Tibial nerve (tissue), 4 donors: ENCODE data around the gene GALNT18. TPM values are rescaled to one million over a fixed set of nuclear protein-coding genes. Genes with fewer than 3 reads are reported as not detected.

Source experiments
- DNase-seq, 2 donors: peaks; one replicate each; pipeline ENCODE4 v3.0.0-alpha.2; 2019; ENCODE audit warnings: low spot score in 2 of 2
- H3K27ac ChIP-seq, 4 donors: fragments of 200-600 bp; sonication (generic) in 3 of 4; one replicate each; pipeline ENCODE4 v1.5.1; 2017 to 2019; ENCODE audit warnings: mild to moderate bottlenecking in 1 of 4
- H3K27me3 ChIP-seq, 2 donors: fragments of 200-600 bp; sonication (generic) in 1 of 2; one replicate each; pipeline versions ENCODE4 v1.5.1 to v1.6.0; 2017 to 2019
- H3K36me3 ChIP-seq, 3 donors: fragments of 200-600 bp; sonication (generic); one replicate each; pipeline ENCODE4 v1.5.1; 2018 to 2019
- H3K4me1 ChIP-seq, 4 donors: fragments of 200-600 bp; sonication (generic) in 3 of 4; one replicate each; pipeline ENCODE4 v1.5.1; 2017 to 2019
- H3K4me3 ChIP-seq, 4 donors: fragments of 200-600 bp; sonication (generic) in 3 of 4; one replicate each; pipeline ENCODE4 v1.5.1; 2017 to 2019; ENCODE audit warnings: mild to moderate bottlenecking in 1 of 4, moderate library complexity in 1 of 4
- H3K9me3 ChIP-seq, 4 donors: fragments of 200-600 bp; sonication (generic) in 3 of 4; one replicate each; pipeline ENCODE4 v1.5.1; 2017 to 2019
- CTCF ChIP-seq, 5 experiments: fragments of 200-600 bp in 3 of 5; fragments of 450-650 bp in 2 of 5; sonication (generic) in 3 of 5; IDR thresholded peaks; one replicate each; pipeline ENCODE4 v1.5.1; 2016 to 2019; ENCODE audit warnings: antibody characterized with exemption in 5 of 5, mild to moderate bottlenecking in 3 of 5, moderate library complexity in 2 of 5
- EP300 ChIP-seq, 2 donors: sonication (generic); formaldehyde crosslinking; IDR thresholded peaks; one replicate each; pipeline ENCODE4 v1.6.1; 2017; ENCODE audit warnings: antibody characterized with exemption in 2 of 2, mild to moderate bottlenecking in 1 of 2
- POLR2A ChIP-seq, 2 donors: fragments of 450-650 bp; IDR thresholded peaks; one replicate each; pipeline ENCODE4 v1.6.1; 2017; ENCODE audit warnings: antibody characterized with exemption in 2 of 2, mild to moderate bottlenecking in 2 of 2, moderate library complexity in 2 of 2
- WGBS, 2 donors: methylation state at CpG; one replicate each; pipeline ENCODE4 v1.1.5; 2018; 5-methylcytosine and 5-hydroxymethylcytosine counted together
- total RNA-seq, 4 donors: library from RNA; depleted of rRNA; stranded (reverse); fragments of >200 nt; gene quantifications; one replicate each; pipeline ENCODE4 v1.1.0, GENCODE V29; 2016

Gene GALNT18
- total RNA-seq, 4 donors from 2014 or later: 11.3 to 32.4 (median 23.9) TPM

DNA sequence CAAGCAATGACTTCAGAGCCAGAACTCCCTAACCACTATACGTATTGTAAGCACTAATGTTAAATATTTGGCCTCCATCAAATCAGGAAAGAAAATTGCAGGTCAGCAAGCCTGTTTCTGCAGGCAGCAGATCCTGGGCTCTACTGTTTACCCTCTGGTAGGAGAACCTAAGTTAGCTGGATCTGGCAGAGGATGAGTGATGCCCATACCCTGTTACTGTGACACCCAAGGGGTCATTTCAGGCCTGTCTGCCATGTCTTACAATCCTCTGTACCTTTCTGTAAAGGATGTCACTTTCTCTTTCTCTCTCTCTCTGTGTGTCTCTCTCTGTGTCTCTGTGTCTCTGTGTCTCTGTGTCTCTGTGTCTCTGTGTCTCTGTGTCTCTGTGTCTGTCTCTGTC lies 375.6 kb downstream of the GALNT18 start:
- Histone ChIP-seq H3K27ac (no peak overlapping the region), H3K36me3 (no peaks in the 10 kb centered on the region), H3K9me3 (no peaks in the 10 kb centered on the region), H3K4me3 (no peak overlapping the region), H3K4me1 (peaks cover 0 to 27% (median 13%) of the 10 kb centered on the region in 4 donors), H3K27me3 (no peaks in the 10 kb centered on the region)
- TF ChIP-seq POLR2A (IDR thresholded peaks at IDR 0.05): no peak
- no peak for TF ChIP-seq EP300 (IDR thresholded peaks at IDR 0.05)
- TF ChIP-seq CTCF (IDR thresholded peaks at IDR 0.05): no peak
- no peak for DNase-seq
- 88 to 90% methylated on average over 1 of the region's 1 CpG for WGBS, 2 donors

DNA sequence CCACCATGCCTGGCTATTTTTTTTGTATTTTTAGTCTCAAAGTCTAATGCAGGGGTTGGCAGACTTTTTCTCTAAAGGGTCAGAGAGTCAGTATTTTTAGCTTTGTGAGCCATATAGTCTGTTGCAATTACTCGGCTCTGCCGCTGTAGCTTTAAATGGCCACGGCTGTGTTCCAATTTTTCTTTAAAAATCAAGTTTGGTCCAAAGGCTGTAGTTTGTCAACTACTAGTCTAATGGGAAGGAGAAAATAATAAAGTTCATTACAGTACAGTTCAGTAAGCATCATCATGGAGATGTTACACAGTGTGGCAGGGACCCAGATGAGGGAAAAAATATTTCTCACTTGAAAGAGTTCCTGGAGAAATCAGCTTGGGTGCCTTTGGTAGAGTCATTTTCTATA lies 376.4 kb downstream of the GALNT18 start:
- no peak overlapping the region for H3K27ac ChIP-seq
- WGBS, 2 donors: 63 to 76% methylated on average over 3 of the region's 3 CpGs
- no peaks in the 10 kb centered on the region for H3K27me3 ChIP-seq
- no peaks in the 10 kb centered on the region for H3K9me3 ChIP-seq
- no peak overlapping the region for H3K4me3 ChIP-seq
- peaks cover 0 to 27% (median 13%) of the 10 kb centered on the region in 4 donors for H3K4me1 ChIP-seq
- TF ChIP-seq POLR2A (IDR thresholded peaks at IDR 0.05): no peak
- TF ChIP-seq CTCF (IDR thresholded peaks at IDR 0.05): no peak
- no peak for TF ChIP-seq EP300 (IDR thresholded peaks at IDR 0.05)
- no peaks in the 10 kb centered on the region for H3K36me3 ChIP-seq
- DNase-seq: no peak

DNA sequence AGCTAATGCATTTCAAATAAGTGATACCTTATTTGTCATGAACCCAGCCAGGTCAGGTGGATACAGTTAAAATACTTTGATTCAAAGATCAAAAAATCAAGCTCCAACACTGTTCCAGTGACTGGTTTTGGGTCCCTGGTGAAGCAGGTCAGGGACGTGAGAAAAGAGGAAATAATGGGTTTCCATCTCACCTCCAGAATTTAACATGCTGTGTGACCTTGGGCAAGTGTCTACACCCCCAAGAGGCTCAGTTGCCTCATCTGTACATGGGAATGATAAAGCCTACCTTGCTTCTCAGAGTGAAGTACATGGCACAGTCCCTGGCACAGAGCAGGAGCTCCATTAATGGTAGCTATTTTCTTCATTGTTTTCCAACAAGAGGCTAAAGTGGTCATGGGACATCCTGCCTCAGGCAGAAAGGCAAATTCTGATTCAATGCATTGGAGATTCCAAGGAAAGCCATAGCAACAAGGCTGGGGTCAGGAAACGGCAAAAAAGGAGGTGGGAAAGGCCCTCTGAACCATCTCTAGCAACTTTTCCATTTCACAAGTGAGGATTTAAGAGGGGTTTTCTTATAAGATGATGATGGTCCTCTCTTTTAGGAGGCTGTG lies 377.2 kb downstream of the GALNT18 start:
- peaks cover 0 to 27% (median 13%) of the 10 kb centered on the region in 4 donors for H3K4me1 ChIP-seq
- DNase-seq: no peak
- no peaks in the 10 kb centered on the region for H3K9me3 ChIP-seq
- no peaks in the 10 kb centered on the region for H3K36me3 ChIP-seq
- peak overlapping the region in 2 of 4 donors; percentile 21 to 81 for H3K27ac ChIP-seq
- H3K4me3 ChIP-seq: no peak overlapping the region
- 61 to 78% methylated on average over 2 of the region's 2 CpGs for WGBS, 2 donors
- no peaks in the 10 kb centered on the region for H3K27me3 ChIP-seq
- TF ChIP-seq POLR2A (IDR thresholded peaks at IDR 0.05) (no peak), EP300 (IDR thresholded peaks at IDR 0.05) (no peak), CTCF (IDR thresholded peaks at IDR 0.05) (no peak)

DNA sequence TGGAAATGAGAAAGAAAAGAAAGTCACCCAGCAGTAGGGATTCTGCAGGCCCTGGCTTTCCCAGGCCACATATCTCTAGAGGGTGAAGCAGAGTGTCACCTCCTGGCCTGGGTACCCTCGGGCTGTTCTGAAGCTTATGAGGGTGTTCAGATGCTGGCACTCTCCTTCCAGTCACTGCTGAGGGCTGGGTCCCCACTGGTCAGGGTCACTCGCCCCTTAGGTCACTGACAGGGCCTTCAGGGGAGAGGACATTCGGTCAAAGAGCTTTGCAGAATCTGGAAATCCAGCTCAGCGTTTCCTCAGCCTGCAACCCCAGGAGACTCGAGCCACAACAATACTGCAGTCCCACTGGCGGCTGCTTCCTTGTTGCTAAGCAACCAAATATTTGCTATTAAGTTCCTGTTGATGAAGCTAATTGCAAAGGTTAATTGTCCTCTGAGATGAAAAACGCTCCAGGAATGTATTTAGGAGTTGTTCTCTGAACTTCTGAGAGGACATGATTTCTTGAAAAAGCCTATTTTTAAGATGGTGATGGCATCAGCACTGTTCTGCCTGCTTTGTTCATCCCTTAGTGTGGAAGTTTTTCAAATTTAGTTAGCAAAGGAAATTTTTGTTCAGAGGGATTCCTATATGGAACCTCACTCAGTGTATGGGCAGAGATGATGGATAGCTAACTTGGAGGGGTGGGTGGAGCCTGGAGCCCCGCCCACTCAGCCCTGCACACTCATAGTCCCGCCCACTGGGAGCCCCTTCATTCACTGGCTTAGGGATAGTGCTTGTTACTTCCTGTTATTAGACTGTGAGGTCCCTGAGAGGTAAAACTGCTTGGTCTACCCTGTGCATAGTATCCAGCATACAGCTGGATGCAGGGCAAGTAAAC lies 378.0 kb downstream of the GALNT18 start:
- H3K27ac ChIP-seq: peak overlapping the region; percentile 25 to 87 (median 75)
- H3K27me3 ChIP-seq: no peaks in the 10 kb centered on the region
- peaks cover 0 to 27% (median 13%) of the 10 kb centered on the region in 4 donors for H3K4me1 ChIP-seq
- H3K36me3 ChIP-seq: no peaks in the 10 kb centered on the region
- WGBS, 2 donors: 17 to 21% methylated on average over 9 of the region's 9 CpGs
- H3K4me3 ChIP-seq: no peak overlapping the region
- DNase-seq: no peak
- no peaks in the 10 kb centered on the region for H3K9me3 ChIP-seq
- TF ChIP-seq EP300 (IDR thresholded peaks at IDR 0.05) (peak in 1 of 2 donors; percentile 43), CTCF (IDR thresholded peaks at IDR 0.05) (no peak)

- WGBS, 2 donors: 50 to 62% methylated on average over 6 of the region's 6 CpGs
- TF ChIP-seq POLR2A (IDR thresholded peaks at IDR 0.05) (no peak), CTCF (IDR thresholded peaks at IDR 0.05) (no peak), EP300 (IDR thresholded peaks at IDR 0.05) (no peak)
- H3K36me3 ChIP-seq: no peaks in the 10 kb centered on the region
- H3K27ac ChIP-seq: peak overlapping the region; percentile 25 to 87 (median 75)
- DNase-seq: peak; percentile 32 to 37
- no peaks in the 10 kb centered on the region for H3K27me3 ChIP-seq
- no peak overlapping the region for H3K4me3 ChIP-seq
- H3K9me3 ChIP-seq: no peaks in the 10 kb centered on the region
- peaks cover 0 to 27% (median 13%) of the 10 kb centered on the region in 4 donors for H3K4me1 ChIP-seq
Measured at GRCh38 chr11:11243209-11243589, 378.6 kb downstream of the GALNT18 start.
